Thyroid gland (tissue), 4 donors: Measurements from ENCODE around the gene CACFD1.

ENCODE experiments used
- CTCF ChIP-seq, 6 experiments: fragments of 200-600 bp in 3 of 6; fragments of 450-650 bp in 3 of 6; sonication (generic) in 3 of 6; IDR thresholded peaks; one replicate each; pipeline ENCODE4 v1.5.1; 2016 to 2019; ENCODE audit warnings: antibody characterized with exemption in 6 of 6, mild to moderate bottlenecking in 2 of 6, inconsistent platforms in 1 of 6, moderate library complexity in 1 of 6
- POLR2A ChIP-seq, 2 donors: fragments of 450-650 bp; IDR thresholded peaks; one replicate each; pipeline ENCODE4 v1.6.1; 2017; ENCODE audit warnings: antibody characterized with exemption in 2 of 2, mild to moderate bottlenecking in 2 of 2, moderate library complexity in 1 of 2

- TF ChIP-seq CTCF (IDR thresholded peaks at IDR 0.05) (no peak), POLR2A (IDR thresholded peaks at IDR 0.05) (no peak)
These were observed 17.7 kb downstream of the CACFD1 start for GRCh38 chr9:133477461-133477860.
